ENCODE measurements around the gene TCEA2. TPM values are rescaled to one million over a fixed set of nuclear protein-coding genes. Genes with fewer than 3 reads are reported as not detected.

Gene TCEA2
- total and polyA plus RNA-seq, 8 donors, result 11.6 to 52.9 (median 14.1) TPM

- WGBS, 2 donors, result 24 to 28% methylated on average over 33 of the region's 33 CpGs
- Histone ChIP-seq H3K9me3 (no peaks in the 10 kb centered on the region), H3K4me3 (no peak overlapping the region), H3K4me1 (peaks cover 0 to 4% (median 0%) of the 10 kb centered on the region in 3 donors), H3K27me3 (no peaks in the 10 kb centered on the region), H3K27ac (no peak overlapping the region), H3K36me3 (no peaks in the 10 kb centered on the region)
- ATAC-seq (peak; percentile 67 to 85 (median 78)), DNase-seq (peak in 5 of 6 donors; percentile 61 to 91 (median 81)), FAIRE-seq (no peak)
- intact Hi-C loops (cut with DNase I), result no loop called here
- TF ChIP-seq, protein P1, sequence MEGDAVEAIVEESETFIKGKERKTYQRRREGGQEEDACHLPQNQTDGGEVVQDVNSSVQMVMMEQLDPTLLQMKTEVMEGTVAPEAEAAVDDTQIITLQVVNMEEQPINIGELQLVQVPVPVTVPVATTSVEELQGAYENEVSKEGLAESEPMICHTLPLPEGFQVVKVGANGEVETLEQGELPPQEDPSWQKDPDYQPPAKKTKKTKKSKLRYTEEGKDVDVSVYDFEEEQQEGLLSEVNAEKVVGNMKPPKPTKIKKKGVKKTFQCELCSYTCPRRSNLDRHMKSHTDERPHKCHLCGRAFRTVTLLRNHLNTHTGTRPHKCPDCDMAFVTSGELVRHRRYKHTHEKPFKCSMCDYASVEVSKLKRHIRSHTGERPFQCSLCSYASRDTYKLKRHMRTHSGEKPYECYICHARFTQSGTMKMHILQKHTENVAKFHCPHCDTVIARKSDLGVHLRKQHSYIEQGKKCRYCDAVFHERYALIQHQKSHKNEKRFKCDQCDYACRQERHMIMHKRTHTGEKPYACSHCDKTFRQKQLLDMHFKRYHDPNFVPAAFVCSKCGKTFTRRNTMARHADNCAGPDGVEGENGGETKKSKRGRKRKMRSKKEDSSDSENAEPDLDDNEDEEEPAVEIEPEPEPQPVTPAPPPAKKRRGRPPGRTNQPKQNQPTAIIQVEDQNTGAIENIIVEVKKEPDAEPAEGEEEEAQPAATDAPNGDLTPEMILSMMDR (IDR thresholded peaks at IDR 0.05), result peak; percentile 81 to 90 (median 86)
Measured at GRCh38 chr20:64057628-64058498, 5.1 kb upstream of the TCEA2 start.

DNA sequence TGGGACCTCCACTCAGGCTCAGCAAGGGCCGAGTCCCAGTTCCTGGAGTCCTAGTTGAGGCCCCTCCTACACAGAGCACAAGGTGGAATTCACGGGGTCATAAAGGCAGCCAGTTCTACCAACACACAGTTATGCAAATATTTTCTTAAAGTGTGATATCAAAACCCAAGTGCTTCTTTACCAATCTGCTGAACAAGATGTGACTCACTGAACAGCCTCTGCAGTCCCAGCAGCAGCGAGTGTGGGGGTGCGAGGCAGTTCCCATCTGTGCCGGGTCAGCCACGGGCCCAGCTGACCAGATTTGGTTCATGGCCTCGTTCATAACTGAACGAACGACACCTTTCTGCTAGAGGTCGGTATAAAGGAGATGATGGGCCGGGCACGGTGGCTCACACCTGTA, 4.5 kb upstream of the TCEA2 start:
- ATAC-seq, result no peak

DNA sequence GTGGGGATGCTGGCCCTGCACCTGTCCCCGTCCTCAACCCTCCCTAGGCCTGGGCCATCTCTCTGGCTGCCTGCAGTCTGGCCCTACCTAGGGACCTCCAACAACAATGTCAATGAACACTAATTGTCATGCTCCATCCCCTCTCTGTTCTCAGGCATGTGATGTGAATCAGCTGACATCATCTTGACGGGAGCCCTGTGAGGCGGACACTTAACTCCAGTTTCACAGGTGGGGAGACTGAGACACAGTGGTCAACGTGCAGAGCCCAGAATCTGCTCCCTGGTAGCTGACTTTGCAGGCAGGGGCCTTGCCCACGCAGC, 762 bp upstream of the TCEA2 start:
- no peaks in the 10 kb centered on the region for H3K27me3 ChIP-seq
- DNase-seq (no peak), FAIRE-seq (no peak), ATAC-seq (peak in 1 of 4 donors; percentile 0)
- WGBS, 2 donors, result 55 to 59% methylated on average over 5 of the region's 5 CpGs
- TF ChIP-seq, protein P1 (IDR thresholded peaks at IDR 0.05), result no peak
- H3K27ac ChIP-seq, result peak overlapping the region; percentile 51 to 83 (median 70)
- no peaks in the 10 kb centered on the region for H3K36me3 ChIP-seq
- intact Hi-C loops (cut with DNase I), result no loop called here
- H3K4me1 ChIP-seq, result peaks cover 0 to 5% (median 4%) of the 10 kb centered on the region in 3 donors
- no peaks in the 10 kb centered on the region for H3K9me3 ChIP-seq
- H3K4me3 ChIP-seq, result peak overlapping the region; percentile 79 to 92 (median 87)

More for the DNA sequence above, 4.5 kb upstream of the TCEA2 start:
- Histone ChIP-seq H3K27me3 (no peaks in the 10 kb centered on the region), H3K36me3 (no peaks in the 10 kb centered on the region), H3K9me3 (no peaks in the 10 kb centered on the region), H3K27ac (no peak overlapping the region), H3K4me3 (no peak overlapping the region), H3K4me1 (peaks cover 0 to 4% (median 0%) of the 10 kb centered on the region in 3 donors)
- no peak for DNase-seq
- TF ChIP-seq, protein P1 (IDR thresholded peaks at IDR 0.05), result no peak
- 63 to 64% methylated on average over 12 of the region's 12 CpGs for WGBS, 2 donors
- no peak for FAIRE-seq
- intact Hi-C loops (cut with DNase I), result no loop called here

- Histone ChIP-seq H3K4me1 (peaks cover 0 to 5% (median 4%) of the 10 kb centered on the region in 3 donors), H3K27me3 (no peaks in the 10 kb centered on the region), H3K9me3 (no peaks in the 10 kb centered on the region), H3K36me3 (no peaks in the 10 kb centered on the region), H3K4me3 (peak overlapping the region; percentile 79 to 92 (median 87)), H3K27ac (peak overlapping the region in 1 of 4 donors; percentile 39)
- TF ChIP-seq, protein P1 (IDR thresholded peaks at IDR 0.05), result no peak
- FAIRE-seq (no peak), DNase-seq (peak in 2 of 6 donors; percentile 49 to 64), ATAC-seq (peak; percentile 3 to 23 (median 8))
- intact Hi-C loops (cut with DNase I), result no loop called here
- WGBS, 2 donors, result 3% methylated on average over 32 to 51 of the region's 51 CpGs
Measured at GRCh38 chr20:64063389-64064144, 569 bp downstream of the TCEA2 start.
